Activated T-cell treated with anti-CD3 and anti-CD28 coated beads, Interleukin-2, amount 50 U/mL, for 4 hours (primary cell): Measurements from ENCODE around the gene NEK11. TPM values are rescaled to one million over a fixed set of nuclear protein-coding genes. Genes with fewer than 3 reads are reported as not detected.
A peak's percentile ranks its signal among the peaks of the same experiment; 100 is the strongest.
"Not testable (repeated sequence)": the region's sequence is repeated elsewhere in the genome, so short reads cannot be mapped to it uniquely, and the experiment has no call there.

ENCODE experiments used
- ATAC-seq, 2 donors: fragments of 200-7000 bp; cut with Tn5 transposase; one replicate each; pipeline ENCODE4 v1.10.0; 2021
- DNase-seq: peaks from one replicate; pipeline ENCODE4 v3.0.0-alpha.2; 2020
- H3K27me3 Mint-ChIP-seq: one replicate; pipeline ENCODE4 v1.8.0; 2021; ENCODE audit warnings: low read depth, mixed read lengths
- H3K36me3 Mint-ChIP-seq: one replicate; pipeline ENCODE4 v1.8.0; 2022; ENCODE audit warnings: mixed read lengths; ENCODE audit not compliant: insufficient read depth
- H3K4me1 Mint-ChIP-seq: one replicate; pipeline ENCODE4 v1.8.0; 2021; ENCODE audit warnings: low read depth, mixed read lengths
- H3K4me3 Mint-ChIP-seq: one replicate; pipeline ENCODE4 v1.8.0; 2021; ENCODE audit warnings: mild to moderate bottlenecking, moderate library complexity, mixed read lengths
- H3K9me3 Mint-ChIP-seq: one replicate; pipeline ENCODE4 v1.8.0; 2021; ENCODE audit warnings: mixed read lengths
- total RNA-seq, 3 donors: library from RNA; stranded (reverse); gene quantifications; one replicate each; pipeline ENCODE4 v1.2.1, GENCODE V29; 2021

The NEK11 gene
- total RNA-seq, 3 donors from 2014 or later, result 0.58 to 1.4 (median 1.2) TPM

GRCh38 chr3:131348911-131349310 is 322.2 kb downstream of the NEK11 start:
- no peaks in the 10 kb centered on the region for H3K4me1 Mint-ChIP-seq
- H3K9me3 Mint-ChIP-seq, result peaks cover 7% of the 10 kb centered on the region
- no peak overlapping the region for H3K4me3 Mint-ChIP-seq
- no peaks in the 10 kb centered on the region for H3K36me3 Mint-ChIP-seq
- H3K27me3 Mint-ChIP-seq, result no peaks in the 10 kb centered on the region
- ATAC-seq (no peak), DNase-seq (no peak)

- no peaks in the 10 kb centered on the region for H3K36me3 Mint-ChIP-seq
- no peaks in the 10 kb centered on the region for H3K4me1 Mint-ChIP-seq
- DNase-seq (no peak), ATAC-seq (no peak)
- peaks cover 1% of the 10 kb centered on the region for H3K9me3 Mint-ChIP-seq
- H3K27me3 Mint-ChIP-seq, result no peaks in the 10 kb centered on the region
- H3K4me3 Mint-ChIP-seq, result no peak overlapping the region
Measured at GRCh38 chr3:131349454-131349853, 322.8 kb downstream of the NEK11 start.

- no peaks in the 10 kb centered on the region for H3K9me3 Mint-ChIP-seq
- H3K27me3 Mint-ChIP-seq, result no peaks in the 10 kb centered on the region
- H3K4me1 Mint-ChIP-seq, result no peaks in the 10 kb centered on the region
- no peak overlapping the region for H3K4me3 Mint-ChIP-seq
- ATAC-seq (no peak), DNase-seq (no peak)
- no peaks in the 10 kb centered on the region for H3K36me3 Mint-ChIP-seq
Measured at GRCh38 chr3:131349946-131350347, 323.3 kb downstream of the NEK11 start.

GRCh38 chr3:131350506-131350905 is 323.8 kb downstream of the NEK11 start:
- no peaks in the 10 kb centered on the region for H3K4me1 Mint-ChIP-seq
- no peaks in the 10 kb centered on the region for H3K9me3 Mint-ChIP-seq
- DNase-seq (no peak), ATAC-seq (no peak)
- no peaks in the 10 kb centered on the region for H3K27me3 Mint-ChIP-seq
- H3K36me3 Mint-ChIP-seq, result no peaks in the 10 kb centered on the region
- no peak overlapping the region for H3K4me3 Mint-ChIP-seq

GRCh38 chr3:131353016-131353877 is 326.6 kb downstream of the NEK11 start:
- Mint-ChIP-seq H3K36me3 (no peaks in the 10 kb centered on the region), H3K27me3 (peaks cover 5% of the 10 kb centered on the region), H3K4me1 (no peaks in the 10 kb centered on the region), H3K9me3 (no peaks in the 10 kb centered on the region), H3K4me3 (no peak overlapping the region)
- no peak for ATAC-seq
- DNase-seq, result no peak

- no peaks in the 10 kb centered on the region for H3K9me3 Mint-ChIP-seq
- DNase-seq (no peak), ATAC-seq (no peak)
- no peaks in the 10 kb centered on the region for H3K4me1 Mint-ChIP-seq
- peaks cover 5% of the 10 kb centered on the region for H3K27me3 Mint-ChIP-seq
- no peak overlapping the region for H3K4me3 Mint-ChIP-seq
- H3K36me3 Mint-ChIP-seq, result no peaks in the 10 kb centered on the region
Measured at GRCh38 chr3:131353986-131354385, 327.3 kb downstream of the NEK11 start.

- H3K36me3 Mint-ChIP-seq, result no peaks in the 10 kb centered on the region
- no peaks in the 10 kb centered on the region for H3K9me3 Mint-ChIP-seq
- DNase-seq, result no peak
- no peaks in the 10 kb centered on the region for H3K4me1 Mint-ChIP-seq
- ATAC-seq, result no peak
- H3K4me3 Mint-ChIP-seq, result no peak overlapping the region
- peaks cover 15% of the 10 kb centered on the region for H3K27me3 Mint-ChIP-seq
Measured at GRCh38 chr3:131356006-131356595, 329.4 kb downstream of the NEK11 start.

- no peak for DNase-seq
- Mint-ChIP-seq H3K4me1 (peaks cover 2% of the 10 kb centered on the region), H3K9me3 (no peaks in the 10 kb centered on the region), H3K36me3 (no peaks in the 10 kb centered on the region), H3K27me3 (peaks cover 25% of the 10 kb centered on the region), H3K4me3 (no peak overlapping the region)
- ATAC-seq, result no peak
Measured at GRCh38 chr3:131357275-131357674, 330.6 kb downstream of the NEK11 start.

- no peak overlapping the region for H3K4me3 Mint-ChIP-seq
- DNase-seq (no peak), ATAC-seq (no peak)
- H3K36me3 Mint-ChIP-seq, result no peaks in the 10 kb centered on the region
- peaks cover 3% of the 10 kb centered on the region for H3K9me3 Mint-ChIP-seq
- H3K27me3 Mint-ChIP-seq, result peaks cover 51% of the 10 kb centered on the region
- H3K4me1 Mint-ChIP-seq, result peaks cover 4% of the 10 kb centered on the region
Measured at GRCh38 chr3:131360191-131360755, 333.6 kb downstream of the NEK11 start.

- not testable (repeated sequence) for DNase-seq, H3K4me1 Mint-ChIP-seq, H3K4me3 Mint-ChIP-seq, H3K36me3 Mint-ChIP-seq, H3K9me3 Mint-ChIP-seq
- peak in 1 of 2 donors; percentile 27 for ATAC-seq
- peaks cover 53% of the 10 kb centered on the region for H3K27me3 Mint-ChIP-seq
Measured at GRCh38 chr3:131361066-131361463, 334.4 kb downstream of the NEK11 start.

- Mint-ChIP-seq H3K36me3 (no peaks in the 10 kb centered on the region), H3K9me3 (peaks cover 6% of the 10 kb centered on the region)
Measured at GRCh38 chr3:131361464-131362421, 335.1 kb downstream of the NEK11 start.

GRCh38 chr3:131363275-131363674 is 336.6 kb downstream of the NEK11 start:
- H3K4me1 Mint-ChIP-seq, result peaks cover 4% of the 10 kb centered on the region
- ATAC-seq (no peak), DNase-seq (no peak)
- no peak overlapping the region for H3K4me3 Mint-ChIP-seq
- no peaks in the 10 kb centered on the region for H3K36me3 Mint-ChIP-seq
- H3K9me3 Mint-ChIP-seq, result peaks cover 6% of the 10 kb centered on the region
- peaks cover 48% of the 10 kb centered on the region for H3K27me3 Mint-ChIP-seq

More at GRCh38 chr3:131361464-131362421, 335.1 kb downstream of the NEK11 start:
- ATAC-seq, result peak; percentile 41 to 42
- Mint-ChIP-seq H3K4me1 (peaks cover 4% of the 10 kb centered on the region), H3K4me3 (peak overlapping the region; percentile 35), H3K27me3 (peaks cover 49% of the 10 kb centered on the region)
- no peak for DNase-seq

GRCh38 chr3:131370935-131371687 is 344.4 kb downstream of the NEK11 start:
- no peaks in the 10 kb centered on the region for H3K9me3 Mint-ChIP-seq
- no peaks in the 10 kb centered on the region for H3K27me3 Mint-ChIP-seq
- no peak for DNase-seq

More at GRCh38 chr3:131370935-131371687, 344.4 kb downstream of the NEK11 start:
- ATAC-seq, result no peak
- Mint-ChIP-seq H3K4me1 (peaks cover 5% of the 10 kb centered on the region), H3K36me3 (no peaks in the 10 kb centered on the region), H3K4me3 (no peak overlapping the region)
